NCI-H187 (cell line): ENCODE results near the gene DGKD.
"Not testable (repeated sequence)": the region's sequence is repeated elsewhere in the genome, so short reads cannot be mapped to it uniquely, and the experiment has no call there.

Experiments
- DNase-seq, 2 experiments: peaks; one replicate each; lab custom pipeline; 2025; lab: John Stamatoyannopoulos, UW

The DGKD gene

GRCh38 chr2:233362742-233363141, 8.4 kb downstream of the DGKD start:
- no peak for DNase-seq

- no peak for DNase-seq
These were observed 9.5 kb downstream of the DGKD start for GRCh38 chr2:233363744-233364235.

GRCh38 chr2:233365861-233366520, 11.7 kb downstream of the DGKD start:
- no peak for DNase-seq

GRCh38 chr2:233367586-233367985, 13.3 kb downstream of the DGKD start:
- no peak for DNase-seq

GRCh38 chr2:233368756-233369155, 14.5 kb downstream of the DGKD start:
- no peak for DNase-seq

- no peak for DNase-seq
These were observed 15.2 kb downstream of the DGKD start for GRCh38 chr2:233369462-233369861.

- no peak for DNase-seq
These were observed 15.8 kb downstream of the DGKD start for GRCh38 chr2:233369897-233370685.

GRCh38 chr2:233371641-233372040, 17.3 kb downstream of the DGKD start:
- DNase-seq = no peak

- no peak for DNase-seq
These were observed 18.6 kb downstream of the DGKD start for GRCh38 chr2:233372855-233373254.

GRCh38 chr2:233373316-233373715, 19.0 kb downstream of the DGKD start:
- no peak for DNase-seq

- not testable (repeated sequence) for DNase-seq
These were observed 20.5 kb downstream of the DGKD start for GRCh38 chr2:233374776-233375175.

- DNase-seq = no peak
These were observed 21.4 kb downstream of the DGKD start for GRCh38 chr2:233375490-233376314.

- DNase-seq = no peak
These were observed 24.7 kb downstream of the DGKD start for GRCh38 chr2:233379034-233379433.

- no peak for DNase-seq
These were observed 25.1 kb downstream of the DGKD start for GRCh38 chr2:233379441-233379840.

GRCh38 chr2:233380132-233380895, 26.0 kb downstream of the DGKD start:
- DNase-seq = no peak

GRCh38 chr2:233380995-233381637, 26.8 kb downstream of the DGKD start:
- DNase-seq = no peak

GRCh38 chr2:233381638-233381995, 27.3 kb downstream of the DGKD start:
- no peak for DNase-seq

- no peak for DNase-seq
These were observed 29.7 kb downstream of the DGKD start for GRCh38 chr2:233384015-233384414.

GRCh38 chr2:233384811-233385488, 30.7 kb downstream of the DGKD start:
- no peak for DNase-seq

GRCh38 chr2:233385489-233386044, 31.3 kb downstream of the DGKD start:
- no peak for DNase-seq
